Liver (tissue), 9 donors: ENCODE measurements around the gene LYZL1. TPM values are rescaled to one million over a fixed set of nuclear protein-coding genes. Genes with fewer than 3 reads are reported as not detected.

Source experiments
- DNase-seq: peaks from one replicate; pipeline ENCODE4 v3.0.0-alpha.2; 2017; ENCODE audit warnings: low spot score
- H3K27ac ChIP-seq, 2 donors: one replicate each; pipeline ENCODE4 v1.7.0; 2013; ENCODE audit warnings: inconsistent platforms in 2 of 2, low read length in 2 of 2, control low read depth in 1 of 2, low read depth in 1 of 2, mild to moderate bottlenecking in 1 of 2
- H3K27me3 ChIP-seq, 4 donors: one replicate each; pipeline versions ENCODE4 v1.6.1 to v1.7.0; 2013; ENCODE audit warnings: low read length in 3 of 4, inconsistent platforms in 1 of 4, mild to moderate bottlenecking in 1 of 4, moderate library complexity in 1 of 4; ENCODE audit not compliant: control insufficient read depth in 4 of 4, insufficient read depth in 4 of 4
- H3K36me3 ChIP-seq, 4 donors: one replicate each; pipeline versions ENCODE4 v1.6.1 to v1.7.0; 2013; ENCODE audit warnings: low read length in 3 of 4, mild to moderate bottlenecking in 3 of 4, low read depth in 1 of 4, moderate library complexity in 1 of 4; ENCODE audit not compliant: control insufficient read depth in 4 of 4, insufficient read depth in 3 of 4
- H3K4me1 ChIP-seq, 4 donors: one replicate each; pipeline versions ENCODE4 v1.6.1 to v1.7.0; 2013; ENCODE audit warnings: low read length in 3 of 4, mild to moderate bottlenecking in 3 of 4, moderate library complexity in 1 of 4; ENCODE audit not compliant: control insufficient read depth in 4 of 4, insufficient read depth in 4 of 4
- H3K4me3 ChIP-seq, 3 donors: one replicate each; pipeline versions ENCODE4 v1.6.1 to v1.7.0; 2013; ENCODE audit warnings: low read length in 3 of 3, control low read depth in 1 of 3, low read depth in 1 of 3, mild to moderate bottlenecking in 1 of 3
- H3K9ac ChIP-seq, 2 donors: one replicate each; pipeline ENCODE4 v1.7.0; 2013; ENCODE audit warnings: low read length in 2 of 2, mild to moderate bottlenecking in 2 of 2, moderate library complexity in 2 of 2, control low read depth in 1 of 2, low read depth in 1 of 2
- H3K9me3 ChIP-seq, 4 donors: one replicate each; pipeline versions ENCODE4 v1.6.1 to v1.7.0; 2013; ENCODE audit warnings: low read length in 3 of 4; ENCODE audit not compliant: control insufficient read depth in 4 of 4
- EGR1 ChIP-seq, 2 donors: IDR thresholded peaks; 2 replicates each; pipeline ENCODE4 v1.6.1; 2016 to 2018; ENCODE audit warnings: antibody characterized with exemption in 2 of 2, low read depth in 2 of 2
- FOXA1 ChIP-seq: IDR thresholded peaks from 2 replicates; pipeline ENCODE4 v1.6.1; 2016; ENCODE audit warnings: antibody characterized with exemption
- FOXA2 ChIP-seq: IDR thresholded peaks from 2 replicates; pipeline ENCODE4 v1.6.1; 2016; ENCODE audit warnings: antibody characterized with exemption
- GABPA ChIP-seq, 2 donors: IDR thresholded peaks in 1 of 2; conservative IDR thresholded peaks in 1 of 2; 2 replicates each; pipeline ENCODE4 v1.6.1; 2016; ENCODE audit warnings: antibody characterized with exemption in 2 of 2, mild to moderate bottlenecking in 1 of 2, moderate library complexity in 1 of 2
- HNF4A ChIP-seq, 2 donors: conservative IDR thresholded peaks; 2 replicates each; pipeline ENCODE4 v1.6.1; 2016; ENCODE audit warnings: antibody characterized with exemption in 2 of 2, mild to moderate bottlenecking in 2 of 2
- HNF4G ChIP-seq: IDR thresholded peaks from 2 replicates; pipeline ENCODE4 v1.6.1; 2016; ENCODE audit warnings: antibody characterized with exemption
- JUND ChIP-seq, 2 donors: IDR thresholded peaks; 2 replicates each; pipeline ENCODE4 v1.6.1; 2016; ENCODE audit warnings: antibody characterized with exemption in 2 of 2
- NR2F2 ChIP-seq: IDR thresholded peaks from 2 replicates; pipeline ENCODE4 v1.6.1; 2016; ENCODE audit warnings: antibody characterized with exemption
- RAD21 ChIP-seq, 2 donors: IDR thresholded peaks; 2 replicates each; pipeline ENCODE4 v1.6.1; 2016; ENCODE audit warnings: antibody characterized with exemption in 2 of 2, mild to moderate bottlenecking in 2 of 2
- RXRA ChIP-seq, 2 donors: IDR thresholded peaks; 2 replicates each; pipeline ENCODE4 v1.6.1; 2017 to 2018; ENCODE audit warnings: antibody characterized with exemption in 2 of 2, mild to moderate bottlenecking in 1 of 2
- SP1 ChIP-seq: IDR thresholded peaks from 2 replicates; pipeline ENCODE4 v1.6.1; 2018; ENCODE audit warnings: antibody characterized with exemption, mild to moderate bottlenecking
- TAF1 ChIP-seq: conservative IDR thresholded peaks from 2 replicates; pipeline ENCODE4 v1.6.1; 2016; ENCODE audit warnings: antibody characterized with exemption, mild to moderate bottlenecking
- YY1 ChIP-seq: IDR thresholded peaks from 2 replicates; pipeline ENCODE4 v1.6.1; 2016; ENCODE audit warnings: antibody characterized with exemption, mild to moderate bottlenecking
- WGBS: extraction: QIAGEN DNeasy Blood & Tissue Kit; methylation state at CpG from one replicate; pipeline ENCODE4 v1.1.7; 2013; 5-methylcytosine and 5-hydroxymethylcytosine counted together
- polyA plus RNA-seq, 2 donors: library from polyadenylated mRNA; stranded (reverse) in 1 of 2; unstranded in 1 of 2; fragments of 200-250 nt in 1 of 2; fragments of >200 nt in 1 of 2; fragmentation: Nextera tagmentation in 1 of 2; extraction: Ambion mirVana in 1 of 2; gene quantifications; one replicate each; pipeline versions ENCODE4 v1.2.1 to v1.2.3, GENCODE V29; 2013 to 2015
- total RNA-seq, 2 donors: library from RNA; depleted of rRNA; stranded (reverse); fragments of >200 nt; gene quantifications; one replicate each; pipeline ENCODE4 v1.2.3, GENCODE V29; 2014
- TF ChIP-seq, protein P1 (sequence below): IDR thresholded peaks from 2 replicates; pipeline ENCODE4 v1.6.1; 2016; ENCODE audit warnings: antibody characterized with exemption
- TF ChIP-seq, protein P2 (sequence below): fragments of 150-350 bp; IDR thresholded peaks from 2 replicates; pipeline ENCODE4 v1.5.1; 2017; ENCODE audit warnings: improper control_type of control experiment, low read depth, low read length; ENCODE audit not compliant: missing input control
- TF ChIP-seq, protein P3 (sequence below): IDR thresholded peaks from 2 replicates; pipeline ENCODE4 v1.6.1; 2016; ENCODE audit warnings: antibody characterized with exemption
- TF ChIP-seq, protein P4 (sequence below): IDR thresholded peaks from 2 replicates; pipeline ENCODE4 v1.6.1; 2016; ENCODE audit warnings: antibody characterized with exemption
- TF ChIP-seq, protein P5 (sequence below): IDR thresholded peaks from 2 replicates; pipeline ENCODE4 v1.6.1; 2016; ENCODE audit warnings: antibody characterized with exemption, mild to moderate bottlenecking
- donor health status: healthy.
- donor health status: healthy.
- donor health status: healthy.
- donor health status: healthy.
- donor health status: healthy.

The LYZL1 gene
- total and polyA plus RNA-seq, 4 donors: not detected

DNA sequence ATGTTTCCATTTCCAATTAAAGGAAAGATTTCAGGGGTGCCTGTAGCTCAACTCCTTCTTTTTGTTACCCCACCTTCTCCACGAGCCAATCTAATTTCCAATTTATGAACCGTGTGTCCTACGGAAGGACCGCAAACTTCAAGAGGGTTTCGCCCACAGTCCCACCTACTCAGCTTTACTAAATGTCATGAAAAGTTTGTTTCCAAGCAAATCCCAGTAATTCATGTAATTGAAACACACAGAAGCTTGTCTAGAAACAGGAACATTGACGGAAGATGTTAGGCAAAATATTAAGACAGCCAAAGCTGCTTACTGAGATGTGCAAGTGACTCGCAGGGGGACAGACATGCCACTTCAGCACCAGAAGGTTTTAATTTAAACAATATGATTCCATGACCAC is 32.9 kb upstream of the LYZL1 start:
- H3K27ac ChIP-seq: no peak overlapping the region

DNA sequence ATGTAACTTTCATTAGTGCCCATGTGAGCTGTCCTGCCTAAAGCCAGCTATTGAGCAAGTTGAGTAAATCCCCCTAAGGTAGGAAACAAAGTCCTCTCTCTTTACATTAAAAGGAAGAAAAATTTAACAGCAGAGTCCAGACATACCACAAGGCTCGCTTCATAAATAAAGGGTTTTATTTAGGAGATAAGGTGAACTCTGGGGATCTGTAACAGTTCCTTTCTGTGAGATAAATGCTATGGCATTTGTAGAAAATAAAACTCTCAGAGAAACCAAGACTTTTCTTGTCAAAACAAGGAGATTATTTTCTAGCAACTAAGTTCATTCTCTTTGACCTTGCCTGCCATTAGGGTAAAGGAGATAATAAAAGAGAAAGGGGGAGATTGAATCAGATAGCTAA is 32.3 kb upstream of the LYZL1 start:
- 59% methylated on average over 1 of the region's 1 CpG for WGBS
- H3K9ac ChIP-seq: no peak overlapping the region
- H3K27me3 ChIP-seq: peaks cover 0 to 5% (median 0%) of the 10 kb centered on the region in 4 donors
- peaks cover 0 to 2% (median 0%) of the 10 kb centered on the region in 4 donors for H3K9me3 ChIP-seq
- DNase-seq: no peak
- no peaks in the 10 kb centered on the region for H3K4me1 ChIP-seq
- no peak overlapping the region for H3K4me3 ChIP-seq
- no peaks in the 10 kb centered on the region for H3K36me3 ChIP-seq
- H3K27ac ChIP-seq: no peak overlapping the region
- TF ChIP-seq SP1 (no peak), TAF1 (no peak), HNF4G (no peak), FOXA1 (no peak), RXRA (IDR thresholded peaks at IDR 0.05) (no peak), FOXA2 (no peak), JUND (IDR thresholded peaks at IDR 0.05) (no peak), YY1 (no peak), HNF4A (conservative IDR thresholded peaks at IDR 0.05) (no peak), RAD21 (IDR thresholded peaks at IDR 0.05) (no peak), EGR1 (IDR thresholded peaks at IDR 0.05; ENCODE audit: low read depth in 2 of 2) (no peak), NR2F2 (no peak)
- TF ChIP-seq, protein P1, sequence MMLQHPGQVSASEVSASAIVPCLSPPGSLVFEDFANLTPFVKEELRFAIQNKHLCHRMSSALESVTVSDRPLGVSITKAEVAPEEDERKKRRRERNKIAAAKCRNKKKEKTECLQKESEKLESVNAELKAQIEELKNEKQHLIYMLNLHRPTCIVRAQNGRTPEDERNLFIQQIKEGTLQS: no peak
- TF ChIP-seq, protein P2, sequence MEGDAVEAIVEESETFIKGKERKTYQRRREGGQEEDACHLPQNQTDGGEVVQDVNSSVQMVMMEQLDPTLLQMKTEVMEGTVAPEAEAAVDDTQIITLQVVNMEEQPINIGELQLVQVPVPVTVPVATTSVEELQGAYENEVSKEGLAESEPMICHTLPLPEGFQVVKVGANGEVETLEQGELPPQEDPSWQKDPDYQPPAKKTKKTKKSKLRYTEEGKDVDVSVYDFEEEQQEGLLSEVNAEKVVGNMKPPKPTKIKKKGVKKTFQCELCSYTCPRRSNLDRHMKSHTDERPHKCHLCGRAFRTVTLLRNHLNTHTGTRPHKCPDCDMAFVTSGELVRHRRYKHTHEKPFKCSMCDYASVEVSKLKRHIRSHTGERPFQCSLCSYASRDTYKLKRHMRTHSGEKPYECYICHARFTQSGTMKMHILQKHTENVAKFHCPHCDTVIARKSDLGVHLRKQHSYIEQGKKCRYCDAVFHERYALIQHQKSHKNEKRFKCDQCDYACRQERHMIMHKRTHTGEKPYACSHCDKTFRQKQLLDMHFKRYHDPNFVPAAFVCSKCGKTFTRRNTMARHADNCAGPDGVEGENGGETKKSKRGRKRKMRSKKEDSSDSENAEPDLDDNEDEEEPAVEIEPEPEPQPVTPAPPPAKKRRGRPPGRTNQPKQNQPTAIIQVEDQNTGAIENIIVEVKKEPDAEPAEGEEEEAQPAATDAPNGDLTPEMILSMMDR: no peak
- TF ChIP-seq, protein P3, sequence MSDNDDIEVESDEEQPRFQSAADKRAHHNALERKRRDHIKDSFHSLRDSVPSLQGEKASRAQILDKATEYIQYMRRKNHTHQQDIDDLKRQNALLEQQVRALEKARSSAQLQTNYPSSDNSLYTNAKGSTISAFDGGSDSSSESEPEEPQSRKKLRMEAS: no peak

More for the DNA sequence above, 32.9 kb upstream of the LYZL1 start:
- Histone ChIP-seq H3K4me3 (no peak overlapping the region), H3K9me3 (peaks cover 0 to 2% (median 0%) of the 10 kb centered on the region in 4 donors), H3K36me3 (no peaks in the 10 kb centered on the region), H3K9ac (no peak overlapping the region), H3K27me3 (peaks cover 0 to 5% (median 0%) of the 10 kb centered on the region in 4 donors), H3K4me1 (no peaks in the 10 kb centered on the region)
- DNase-seq: no peak
- TF ChIP-seq, protein P4, sequence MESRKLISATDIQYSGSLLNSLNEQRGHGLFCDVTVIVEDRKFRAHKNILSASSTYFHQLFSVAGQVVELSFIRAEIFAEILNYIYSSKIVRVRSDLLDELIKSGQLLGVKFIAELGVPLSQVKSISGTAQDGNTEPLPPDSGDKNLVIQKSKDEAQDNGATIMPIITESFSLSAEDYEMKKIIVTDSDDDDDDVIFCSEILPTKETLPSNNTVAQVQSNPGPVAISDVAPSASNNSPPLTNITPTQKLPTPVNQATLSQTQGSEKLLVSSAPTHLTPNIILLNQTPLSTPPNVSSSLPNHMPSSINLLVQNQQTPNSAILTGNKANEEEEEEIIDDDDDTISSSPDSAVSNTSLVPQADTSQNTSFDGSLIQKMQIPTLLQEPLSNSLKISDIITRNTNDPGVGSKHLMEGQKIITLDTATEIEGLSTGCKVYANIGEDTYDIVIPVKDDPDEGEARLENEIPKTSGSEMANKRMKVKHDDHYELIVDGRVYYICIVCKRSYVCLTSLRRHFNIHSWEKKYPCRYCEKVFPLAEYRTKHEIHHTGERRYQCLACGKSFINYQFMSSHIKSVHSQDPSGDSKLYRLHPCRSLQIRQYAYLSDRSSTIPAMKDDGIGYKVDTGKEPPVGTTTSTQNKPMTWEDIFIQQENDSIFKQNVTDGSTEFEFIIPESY: no peak
- TF ChIP-seq YY1 (no peak), JUND (IDR thresholded peaks at IDR 0.05) (no peak), EGR1 (IDR thresholded peaks at IDR 0.05; ENCODE audit: low read depth in 2 of 2) (no peak), RXRA (IDR thresholded peaks at IDR 0.05) (no peak), RAD21 (IDR thresholded peaks at IDR 0.05) (no peak), NR2F2 (no peak), GABPA (IDR thresholded peaks at IDR 0.05 in 1 of 2, conservative IDR thresholded peaks at IDR 0.05 in 1 of 2) (no peak), FOXA1 (no peak), HNF4A (conservative IDR thresholded peaks at IDR 0.05) (no peak), SP1 (no peak), FOXA2 (no peak)
- TF ChIP-seq, protein P2: no peak
- TF ChIP-seq, protein P5, sequence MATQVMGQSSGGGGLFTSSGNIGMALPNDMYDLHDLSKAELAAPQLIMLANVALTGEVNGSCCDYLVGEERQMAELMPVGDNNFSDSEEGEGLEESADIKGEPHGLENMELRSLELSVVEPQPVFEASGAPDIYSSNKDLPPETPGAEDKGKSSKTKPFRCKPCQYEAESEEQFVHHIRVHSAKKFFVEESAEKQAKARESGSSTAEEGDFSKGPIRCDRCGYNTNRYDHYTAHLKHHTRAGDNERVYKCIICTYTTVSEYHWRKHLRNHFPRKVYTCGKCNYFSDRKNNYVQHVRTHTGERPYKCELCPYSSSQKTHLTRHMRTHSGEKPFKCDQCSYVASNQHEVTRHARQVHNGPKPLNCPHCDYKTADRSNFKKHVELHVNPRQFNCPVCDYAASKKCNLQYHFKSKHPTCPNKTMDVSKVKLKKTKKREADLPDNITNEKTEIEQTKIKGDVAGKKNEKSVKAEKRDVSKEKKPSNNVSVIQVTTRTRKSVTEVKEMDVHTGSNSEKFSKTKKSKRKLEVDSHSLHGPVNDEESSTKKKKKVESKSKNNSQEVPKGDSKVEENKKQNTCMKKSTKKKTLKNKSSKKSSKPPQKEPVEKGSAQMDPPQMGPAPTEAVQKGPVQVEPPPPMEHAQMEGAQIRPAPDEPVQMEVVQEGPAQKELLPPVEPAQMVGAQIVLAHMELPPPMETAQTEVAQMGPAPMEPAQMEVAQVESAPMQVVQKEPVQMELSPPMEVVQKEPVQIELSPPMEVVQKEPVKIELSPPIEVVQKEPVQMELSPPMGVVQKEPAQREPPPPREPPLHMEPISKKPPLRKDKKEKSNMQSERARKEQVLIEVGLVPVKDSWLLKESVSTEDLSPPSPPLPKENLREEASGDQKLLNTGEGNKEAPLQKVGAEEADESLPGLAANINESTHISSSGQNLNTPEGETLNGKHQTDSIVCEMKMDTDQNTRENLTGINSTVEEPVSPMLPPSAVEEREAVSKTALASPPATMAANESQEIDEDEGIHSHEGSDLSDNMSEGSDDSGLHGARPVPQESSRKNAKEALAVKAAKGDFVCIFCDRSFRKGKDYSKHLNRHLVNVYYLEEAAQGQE: no peak
- 86% methylated on average over 7 of the region's 7 CpGs for WGBS
